HepG2 (cell line): ENCODE results near the gene CHN2. TPM values are rescaled to one million over a fixed set of nuclear protein-coding genes. Genes with fewer than 3 reads are reported as not detected.

Experiments used
- CEBPB ChIP-seq: IDR thresholded peaks from 2 replicates; pipeline ENCODE4 v1.6.1; 2011; ENCODE audit warnings: low read depth, low read length, improper control_type of control experiment, borderline replicate concordance
- EP300 ChIP-seq, 3 experiments: sonication (generic) in 1 of 3; formaldehyde crosslinking in 1 of 3; IDR thresholded peaks; 2 replicates each; pipeline versions ENCODE4 v1.5.1 to v1.6.1; 2011 to 2020; ENCODE audit warnings: low read depth in 2 of 3, low read length in 2 of 3, borderline replicate concordance in 1 of 3, improper control_type of control experiment in 1 of 3, mild to moderate bottlenecking in 1 of 3, missing genetic modification reagents in 1 of 3, moderate library complexity in 1 of 3
- FOSL1 ChIP-seq: sonication (generic); formaldehyde crosslinking; IDR thresholded peaks from 2 replicates; pipeline ENCODE4 v1.9.0; 2021; ENCODE audit warnings: missing genetic modification reagents, borderline replicate concordance
- GFI1 ChIP-seq: sonication (generic); formaldehyde crosslinking; IDR thresholded peaks from 2 replicates; pipeline ENCODE4 v1.5.0; 2020; ENCODE audit warnings: missing genetic modification reagents, mild to moderate bottlenecking, borderline replicate concordance
- HOXD1 ChIP-seq: sonication (generic); formaldehyde crosslinking; IDR thresholded peaks from 2 replicates; pipeline ENCODE4 v1.5.0; 2020; ENCODE audit warnings: missing genetic modification reagents
- KDM5B ChIP-seq: sonication (generic); formaldehyde crosslinking; IDR thresholded peaks from 2 replicates; pipeline ENCODE4 v1.4.0; 2020; ENCODE audit warnings: missing genetic modification reagents, mild to moderate bottlenecking, borderline replicate concordance
- NFIC ChIP-seq: IDR thresholded peaks from 2 replicates; pipeline ENCODE4 v1.6.1; 2012; ENCODE audit warnings: mild to moderate bottlenecking, low read length, inconsistent platforms
- RXRB ChIP-seq: IDR thresholded peaks from 2 replicates; pipeline ENCODE4 v1.6.1; 2016; ENCODE audit warnings: borderline replicate concordance, missing genetic modification reagents, missing compliant biosample characterization
- ZBTB38 ChIP-seq: sonication (generic); formaldehyde crosslinking; IDR thresholded peaks from 2 replicates; pipeline ENCODE4 v1.5.1; 2020; ENCODE audit warnings: mild to moderate bottlenecking, missing genetic modification reagents
- ZNF607 ChIP-seq: sonication (generic); formaldehyde crosslinking; IDR thresholded peaks from 2 replicates; pipeline ENCODE4 v1.5.1; 2020; ENCODE audit warnings: missing genetic modification reagents, mild to moderate bottlenecking, borderline replicate concordance
- ZNF652 ChIP-seq: IDR thresholded peaks from 2 replicates; pipeline ENCODE4 v1.6.1; 2016; ENCODE audit warnings: low read depth, borderline replicate concordance
- ZNF674 ChIP-seq: sonication (generic); formaldehyde crosslinking; IDR thresholded peaks from 2 replicates; pipeline ENCODE4 v1.5.0; 2020; ENCODE audit warnings: low read depth, mild to moderate bottlenecking, missing genetic modification reagents
- ZNF781 ChIP-seq: sonication (generic); formaldehyde crosslinking; IDR thresholded peaks from 2 replicates; pipeline ENCODE4 v1.5.1; 2020; ENCODE audit warnings: borderline replicate concordance, mild to moderate bottlenecking, missing genetic modification reagents; ENCODE audit errors: not compliant biosample characterization
- polyA plus RNA-seq, 8 experiments: library from polyadenylated mRNA; depleted of rRNA in 3 of 8; stranded (reverse) in 7 of 8; unstranded in 1 of 8; fragments of >200 nt; fragmentation: Illumina TruSeq in 4 of 8; extraction: Trizol in 4 of 8; gene quantifications; 2 replicates each; pipeline versions ENCODE4 v1.2.1 to v1.2.3, GENCODE V29; 2011 to 2016; ENCODE audit warnings: low read depth in 4 of 8, missing spikeins in 1 of 8, mixed read lengths in 1 of 8; ENCODE audit not compliant: insufficient read depth in 1 of 8
- total RNA-seq, 5 experiments: library from RNA; depleted of rRNA; stranded (reverse); fragments of >200 nt; fragmentation: Illumina TruSeq; extraction: Trizol; gene quantifications; 2 replicates each; pipeline ENCODE4 v1.2.3, GENCODE V29; 2016; ENCODE audit warnings: low read depth in 1 of 5
- TF ChIP-seq, protein P1 (sequence below): sonication (generic); formaldehyde crosslinking; IDR thresholded peaks from 2 replicates; pipeline ENCODE4 v1.4.0; 2020; ENCODE audit warnings: missing genetic modification reagents, mild to moderate bottlenecking, borderline replicate concordance
- TF ChIP-seq, protein P2 (sequence below): sonication (generic); formaldehyde crosslinking; IDR thresholded peaks from 2 replicates; pipeline ENCODE4 v1.4.0; 2020; ENCODE audit warnings: missing genetic modification reagents
- TF ChIP-seq, protein P3 (sequence below): sonication (generic); formaldehyde crosslinking; IDR thresholded peaks from 2 replicates; pipeline ENCODE4 v1.5.1; 2020; ENCODE audit warnings: missing genetic modification reagents, mild to moderate bottlenecking, borderline replicate concordance
- TF ChIP-seq, protein P4 (sequence below): sonication (generic); formaldehyde crosslinking; conservative IDR thresholded peaks from 2 replicates; pipeline ENCODE4 v1.4.0; 2020; ENCODE audit warnings: missing genetic modification reagents

The CHN2 gene
- total and polyA plus RNA-seq, 2 of the 13 experiments (the other 11 are each of a cell fraction or from before 2014, with no cell fraction given): 23.5 to 30.5 TPM

DNA sequence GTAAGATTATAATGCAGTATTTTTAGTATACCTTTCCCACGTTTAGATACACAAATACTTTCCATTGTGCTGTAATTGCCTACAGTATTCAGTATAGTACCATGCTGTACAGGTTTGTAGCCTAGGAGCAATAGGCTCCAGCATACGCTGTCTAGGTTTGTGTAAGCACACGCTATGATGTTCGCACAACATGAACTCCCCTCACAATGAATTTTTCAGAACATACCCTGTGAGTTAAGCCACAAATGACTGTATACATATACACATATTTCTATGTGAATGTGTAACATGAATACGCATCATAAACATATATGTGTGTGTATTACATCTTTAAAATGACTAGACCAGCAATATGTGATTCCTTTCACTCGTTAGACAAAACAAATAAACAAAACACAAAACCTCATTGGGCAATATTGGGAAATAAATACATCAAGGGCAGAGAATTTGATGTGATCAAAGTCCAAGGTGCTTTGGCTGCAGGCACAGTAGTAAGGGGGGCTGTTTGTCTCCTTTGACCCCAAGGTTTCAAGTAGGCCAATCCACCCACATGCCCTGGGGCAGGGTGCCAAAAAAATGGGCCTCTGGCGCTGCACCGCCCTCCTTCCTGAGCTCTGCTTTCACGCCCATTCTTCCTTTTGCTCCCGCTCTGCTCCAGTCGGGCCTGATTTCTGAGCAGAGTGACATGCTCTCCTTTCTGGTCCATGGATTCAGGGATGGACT lies 33.9 kb downstream of the CHN2 start (continued):
- peak; percentile 89 to 94 for TF ChIP-seq EP300 (IDR thresholded peaks at IDR 0.05; ENCODE audit: low read depth in 2 of 2, low read length in 2 of 2)
- peak; percentile 67; the same call in 1 of the 2 replicates for TF ChIP-seq EP300 (CRISPR knock-in tag; IDR thresholded peaks at IDR 0.05; ENCODE audit: borderline replicate concordance)
- peak; percentile 86 for TF ChIP-seq NFIC
- TF ChIP-seq ZNF652 (CRISPR knock-in tag): 0 out of 2 replicates have a peak, but pooled peaks have one; percentile 12
- TF ChIP-seq, protein P1, sequence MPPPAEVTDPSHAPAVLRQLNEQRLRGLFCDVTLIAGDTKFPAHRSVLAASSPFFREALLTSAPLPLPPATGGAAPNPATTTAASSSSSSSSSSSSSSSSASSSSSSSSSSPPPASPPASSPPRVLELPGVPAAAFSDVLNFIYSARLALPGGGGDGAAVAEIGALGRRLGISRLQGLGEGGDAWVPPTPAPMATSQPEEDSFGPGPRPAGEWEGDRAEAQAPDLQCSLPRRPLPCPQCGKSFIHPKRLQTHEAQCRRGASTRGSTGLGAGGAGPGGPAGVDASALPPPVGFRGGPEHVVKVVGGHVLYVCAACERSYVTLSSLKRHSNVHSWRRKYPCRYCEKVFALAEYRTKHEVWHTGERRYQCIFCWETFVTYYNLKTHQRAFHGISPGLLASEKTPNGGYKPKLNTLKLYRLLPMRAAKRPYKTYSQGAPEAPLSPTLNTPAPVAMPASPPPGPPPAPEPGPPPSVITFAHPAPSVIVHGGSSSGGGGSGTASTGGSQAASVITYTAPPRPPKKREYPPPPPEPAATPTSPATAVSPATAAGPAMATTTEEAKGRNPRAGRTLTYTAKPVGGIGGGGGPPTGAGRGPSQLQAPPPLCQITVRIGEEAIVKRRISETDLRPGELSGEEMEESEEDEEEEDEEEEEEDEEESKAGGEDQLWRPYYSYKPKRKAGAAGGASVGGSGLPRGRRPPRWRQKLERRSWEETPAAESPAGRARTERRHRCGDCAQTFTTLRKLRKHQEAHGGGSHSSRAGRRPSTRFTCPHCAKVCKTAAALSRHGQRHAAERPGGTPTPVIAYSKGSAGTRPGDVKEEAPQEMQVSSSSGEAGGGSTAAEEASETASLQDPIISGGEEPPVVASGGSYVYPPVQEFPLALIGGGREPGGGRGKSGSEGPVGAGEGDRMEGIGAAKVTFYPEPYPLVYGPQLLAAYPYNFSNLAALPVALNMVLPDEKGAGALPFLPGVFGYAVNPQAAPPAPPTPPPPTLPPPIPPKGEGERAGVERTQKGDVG (CRISPR knock-in tag): peak; percentile 98
- peak; percentile 39; the same call in 1 of the 2 replicates for TF ChIP-seq HOXD1 (CRISPR knock-in tag)
- TF ChIP-seq GFI1 (CRISPR knock-in tag): 0 out of 2 replicates have a peak, but pooled peaks have one; percentile 54
- TF ChIP-seq, protein P2, sequence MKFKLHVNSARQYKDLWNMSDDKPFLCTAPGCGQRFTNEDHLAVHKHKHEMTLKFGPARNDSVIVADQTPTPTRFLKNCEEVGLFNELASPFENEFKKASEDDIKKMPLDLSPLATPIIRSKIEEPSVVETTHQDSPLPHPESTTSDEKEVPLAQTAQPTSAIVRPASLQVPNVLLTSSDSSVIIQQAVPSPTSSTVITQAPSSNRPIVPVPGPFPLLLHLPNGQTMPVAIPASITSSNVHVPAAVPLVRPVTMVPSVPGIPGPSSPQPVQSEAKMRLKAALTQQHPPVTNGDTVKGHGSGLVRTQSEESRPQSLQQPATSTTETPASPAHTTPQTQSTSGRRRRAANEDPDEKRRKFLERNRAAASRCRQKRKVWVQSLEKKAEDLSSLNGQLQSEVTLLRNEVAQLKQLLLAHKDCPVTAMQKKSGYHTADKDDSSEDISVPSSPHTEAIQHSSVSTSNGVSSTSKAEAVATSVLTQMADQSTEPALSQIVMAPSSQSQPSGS (CRISPR knock-in tag): peak; percentile 46; the same call in 1 of the 2 replicates
- peak; percentile 50 for TF ChIP-seq ZNF781 (CRISPR knock-in tag)
- TF ChIP-seq, protein P3, sequence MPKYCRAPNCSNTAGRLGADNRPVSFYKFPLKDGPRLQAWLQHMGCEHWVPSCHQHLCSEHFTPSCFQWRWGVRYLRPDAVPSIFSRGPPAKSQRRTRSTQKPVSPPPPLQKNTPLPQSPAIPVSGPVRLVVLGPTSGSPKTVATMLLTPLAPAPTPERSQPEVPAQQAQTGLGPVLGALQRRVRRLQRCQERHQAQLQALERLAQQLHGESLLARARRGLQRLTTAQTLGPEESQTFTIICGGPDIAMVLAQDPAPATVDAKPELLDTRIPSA (CRISPR knock-in tag): no peak
- peak; percentile 76; the same call in 1 of the 2 replicates for TF ChIP-seq RXRB (CRISPR knock-in tag)
- TF ChIP-seq, protein P4, sequence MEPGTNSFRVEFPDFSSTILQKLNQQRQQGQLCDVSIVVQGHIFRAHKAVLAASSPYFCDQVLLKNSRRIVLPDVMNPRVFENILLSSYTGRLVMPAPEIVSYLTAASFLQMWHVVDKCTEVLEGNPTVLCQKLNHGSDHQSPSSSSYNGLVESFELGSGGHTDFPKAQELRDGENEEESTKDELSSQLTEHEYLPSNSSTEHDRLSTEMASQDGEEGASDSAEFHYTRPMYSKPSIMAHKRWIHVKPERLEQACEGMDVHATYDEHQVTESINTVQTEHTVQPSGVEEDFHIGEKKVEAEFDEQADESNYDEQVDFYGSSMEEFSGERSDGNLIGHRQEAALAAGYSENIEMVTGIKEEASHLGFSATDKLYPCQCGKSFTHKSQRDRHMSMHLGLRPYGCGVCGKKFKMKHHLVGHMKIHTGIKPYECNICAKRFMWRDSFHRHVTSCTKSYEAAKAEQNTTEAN: 0 out of 2 replicates have a peak, but pooled peaks have one; percentile 21
- no peak for TF ChIP-seq ZNF674
- peak; percentile 83 for TF ChIP-seq ZBTB38 (CRISPR knock-in tag)
- TF ChIP-seq ZNF607 (CRISPR knock-in tag): peak; percentile 73; the same call in 1 of the 2 replicates
- TF ChIP-seq CEBPB: peak; percentile 96
- TF ChIP-seq FOSL1 (CRISPR knock-in tag): no peak
- TF ChIP-seq KDM5B (CRISPR knock-in tag): 0 out of 2 replicates have a peak, but pooled peaks have one; percentile 32
